HG03039 (cell line): ENCODE results near the gene EPS8.
"Not testable (repeated sequence)": the region's sequence is repeated elsewhere in the genome, so short reads cannot be mapped to it uniquely, and the experiment has no call there.

Experiments used
- ATAC-seq: cut with Tn5 transposase; IDR thresholded peaks from one replicate; pipeline ENCODE4 v1.9.1; 2021; ENCODE audit warnings: mild to moderate bottlenecking, moderate library complexity; ENCODE audit not compliant: unreplicated experiment

The EPS8 gene

GRCh38 chr12:15650399-15651128 is 138.6 kb downstream of the EPS8 start:
- no peak for ATAC-seq

- ATAC-seq = no peak
Measured at GRCh38 chr12:15649347-15649746, 139.8 kb downstream of the EPS8 start.

GRCh38 chr12:15648558-15648957 is 140.6 kb downstream of the EPS8 start:
- no peak for ATAC-seq

GRCh38 chr12:15646581-15646980 is 142.6 kb downstream of the EPS8 start:
- ATAC-seq = no peak

GRCh38 chr12:15644700-15645099 is 144.5 kb downstream of the EPS8 start:
- no peak for ATAC-seq

GRCh38 chr12:15638231-15638630 is 151.0 kb downstream of the EPS8 start:
- no peak for ATAC-seq

GRCh38 chr12:15636060-15636890 is 152.9 kb downstream of the EPS8 start:
- ATAC-seq = no peak

- ATAC-seq = no peak
Measured at GRCh38 chr12:15634010-15634683, 155.0 kb downstream of the EPS8 start.

- ATAC-seq = no peak
Measured at GRCh38 chr12:15633201-15633600, 156.0 kb downstream of the EPS8 start.

GRCh38 chr12:15632708-15633107 is 156.5 kb downstream of the EPS8 start:
- ATAC-seq = no peak

- no peak for ATAC-seq
Measured at GRCh38 chr12:15631007-15631715, 158.0 kb downstream of the EPS8 start.

GRCh38 chr12:15629761-15630160 is 159.4 kb downstream of the EPS8 start:
- no peak for ATAC-seq

- ATAC-seq = peak; percentile 58
Measured at GRCh38 chr12:15629108-15629507, 160.1 kb downstream of the EPS8 start.

- no peak for ATAC-seq
Measured at GRCh38 chr12:15627995-15628945, 160.9 kb downstream of the EPS8 start.

GRCh38 chr12:15625075-15625474 is 164.1 kb downstream of the EPS8 start:
- ATAC-seq = no peak

GRCh38 chr12:15620741-15621539 is 168.2 kb downstream of the EPS8 start:
- ATAC-seq = no peak

GRCh38 chr12:15616495-15616894 is 172.7 kb downstream of the EPS8 start:
- ATAC-seq = not testable (repeated sequence)

- no peak for ATAC-seq
Measured at GRCh38 chr12:15613981-15614380, 175.2 kb downstream of the EPS8 start.

- ATAC-seq = no peak
Measured at GRCh38 chr12:15608941-15609340, 180.2 kb downstream of the EPS8 start.
